GM12891 (cell line): ENCODE measurements around the gene PDYN.

ENCODE experiments used
- DNase-seq: peaks from one replicate; pipeline ENCODE4 v3.0.0; 2011; ENCODE audit warnings: low spot score; ENCODE audit not compliant: insufficient read length
- FAIRE-seq: peaks from 2 replicates; lab custom pipeline; 2011; peaks lifted over from hg19 to GRCh38; lab: Jason Lieb, UNC
- PAX5 ChIP-seq: IDR thresholded peaks from 2 replicates; pipeline ENCODE4 v1.6.1; 2011; ENCODE audit warnings: low read length, moderate library complexity, mild to moderate bottlenecking; ENCODE audit not compliant: insufficient read depth, severe bottlenecking
- POLR2A ChIP-seq: IDR thresholded peaks from 2 replicates; pipeline ENCODE4 v1.6.1; 2011; ENCODE audit warnings: low read depth, low read length, control low read depth
- POLR2AphosphoS5 ChIP-seq: IDR thresholded peaks from 2 replicates; pipeline ENCODE4 v1.6.1; 2011; ENCODE audit warnings: low read depth, low read length, control low read depth
- POU2F2 ChIP-seq: IDR thresholded peaks from 2 replicates; pipeline ENCODE4 v1.6.1; 2011; ENCODE audit warnings: low read depth, mild to moderate bottlenecking, control low read depth, low read length, moderate library complexity
- SPI1 ChIP-seq: IDR thresholded peaks from 2 replicates; pipeline ENCODE4 v1.6.1; 2011; ENCODE audit warnings: low read depth, low read length, control low read depth
- TAF1 ChIP-seq: IDR thresholded peaks from 2 replicates; pipeline ENCODE4 v1.6.1; 2011; ENCODE audit warnings: low read depth, low read length, control low read depth

Gene PDYN

GRCh38 chr20:1955217-1955616, 38.6 kb downstream of the PDYN start:
- DNase-seq (no peak), FAIRE-seq (no peak)
- TF ChIP-seq POLR2AphosphoS5 (no peak), SPI1 (no peak), TAF1 (no peak), POLR2A (no peak), POU2F2 (no peak), PAX5 (no peak)

GRCh38 chr20:1953621-1954020, 40.2 kb downstream of the PDYN start:
- DNase-seq = no peak
- no peak for FAIRE-seq
- TF ChIP-seq TAF1 (no peak), POLR2A (no peak), POU2F2 (no peak), SPI1 (no peak), PAX5 (no peak), POLR2AphosphoS5 (no peak)

DNA sequence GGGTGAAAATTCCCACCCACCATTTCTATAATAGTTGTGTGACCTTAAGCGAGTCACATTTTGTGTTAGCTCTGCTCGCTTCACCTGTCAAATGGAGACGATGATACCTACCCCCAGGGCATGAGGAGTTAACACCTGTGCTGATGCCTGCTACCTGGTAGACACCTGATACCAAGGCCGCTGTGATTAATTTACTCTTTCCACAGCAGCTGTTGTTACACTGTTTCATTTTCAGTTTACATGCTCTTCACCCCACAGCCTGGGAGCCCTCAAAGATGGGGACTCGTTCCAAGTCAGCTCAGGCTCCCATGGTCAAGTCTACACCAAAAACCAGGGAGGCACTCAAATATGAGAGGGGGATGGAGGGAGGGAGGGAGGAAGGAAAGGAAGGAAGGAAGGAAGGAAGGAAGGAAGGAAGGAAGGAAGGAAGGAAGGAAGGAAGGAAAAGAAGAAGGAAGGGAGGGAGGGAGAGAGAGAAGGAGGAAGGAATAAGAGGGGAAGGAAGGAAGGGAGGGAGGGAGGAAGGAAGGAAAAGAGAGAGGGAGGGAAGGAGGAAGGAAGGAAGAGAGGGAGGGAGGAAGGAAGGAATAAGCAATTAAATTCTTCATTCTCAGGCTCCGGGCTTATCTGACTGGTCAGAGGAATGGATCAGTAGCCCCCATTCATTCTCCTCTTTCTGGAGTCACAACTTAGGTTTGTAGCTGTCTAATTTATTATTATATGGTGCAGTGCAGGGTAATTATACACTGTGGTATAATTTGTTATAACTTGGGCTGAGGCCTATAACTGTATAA, 40.9 kb downstream of the PDYN start:
- TF ChIP-seq TAF1 (no peak), POU2F2 (no peak), POLR2A (no peak), POLR2AphosphoS5 (no peak)
- peak; percentile 32 for DNase-seq
- peak; percentile 75 for FAIRE-seq

DNA sequence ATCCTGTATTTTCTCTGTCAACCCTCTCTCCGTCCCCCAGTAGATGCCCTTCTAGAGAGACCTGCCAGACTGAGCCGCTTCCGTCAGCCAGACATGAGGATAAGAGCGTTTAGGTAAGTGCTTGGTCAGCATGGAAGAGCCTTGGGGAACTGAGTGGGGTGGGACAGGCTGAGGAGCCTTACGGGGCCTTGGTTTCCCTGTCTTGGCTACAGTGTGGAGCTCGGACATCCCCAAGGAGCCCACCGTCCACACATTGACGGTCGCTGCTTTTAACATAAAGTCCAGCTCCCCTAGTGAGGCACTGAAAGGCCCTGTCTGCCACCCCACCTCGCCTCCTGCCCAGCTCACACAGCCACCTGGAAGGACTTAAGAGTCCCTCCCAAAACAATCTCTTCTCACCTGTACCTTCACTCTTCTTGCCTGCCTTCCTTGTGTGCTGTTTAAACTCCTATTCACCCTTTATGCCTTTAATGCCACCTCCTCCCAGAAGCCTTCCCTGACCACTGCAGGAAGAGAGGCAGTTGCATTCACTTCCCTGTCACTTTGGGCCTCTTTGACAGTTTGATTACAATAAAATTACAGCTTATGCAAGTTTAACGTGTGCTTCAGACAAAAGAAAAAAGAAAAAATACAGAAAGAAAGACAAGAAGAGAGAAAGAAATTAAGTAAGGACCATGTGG, 42.3 kb downstream of the PDYN start:
- TF ChIP-seq POU2F2 = no peak
- no peak for TF ChIP-seq POLR2AphosphoS5
- no peak for TF ChIP-seq POLR2A
- no peak for TF ChIP-seq PAX5
- no peak for TF ChIP-seq TAF1
- TF ChIP-seq SPI1 = no peak
- FAIRE-seq (no peak), DNase-seq (no peak)

GRCh38 chr20:1950836-1951235, 43.0 kb downstream of the PDYN start:
- TF ChIP-seq POU2F2 = no peak
- TF ChIP-seq SPI1 = no peak
- TF ChIP-seq TAF1 = no peak
- no peak for TF ChIP-seq POLR2AphosphoS5
- no peak for TF ChIP-seq POLR2A
- TF ChIP-seq PAX5 = no peak
- FAIRE-seq = no peak
- no peak for DNase-seq

GRCh38 chr20:1949347-1950100, 44.3 kb downstream of the PDYN start:
- DNase-seq = no peak
- no peak for TF ChIP-seq POLR2A
- no peak for TF ChIP-seq POU2F2
- no peak for TF ChIP-seq PAX5
- no peak for TF ChIP-seq POLR2AphosphoS5
- no peak for TF ChIP-seq TAF1
- no peak for TF ChIP-seq SPI1
- FAIRE-seq = no peak

DNA sequence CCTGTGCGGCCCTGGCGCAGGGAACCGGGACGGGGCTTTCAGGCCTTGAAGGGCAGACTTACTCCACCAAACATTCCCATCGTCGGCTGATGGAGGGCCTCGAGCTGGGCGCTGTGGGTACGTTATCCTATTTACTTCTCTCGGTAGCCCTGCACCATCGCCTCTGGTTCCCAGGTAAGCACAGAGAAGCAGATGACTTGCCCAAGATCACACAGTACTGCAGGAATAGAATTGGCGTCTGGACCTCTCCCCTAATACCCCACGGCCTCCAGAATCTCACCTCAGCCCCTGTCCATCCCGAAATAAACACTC, 46.4 kb downstream of the PDYN start:
- FAIRE-seq (no peak), DNase-seq (no peak)
- TF ChIP-seq TAF1 (no peak), POLR2AphosphoS5 (no peak), SPI1 (no peak), POU2F2 (no peak), PAX5 (no peak), POLR2A (no peak)

GRCh38 chr20:1946762-1947534, 46.9 kb downstream of the PDYN start:
- no peak for DNase-seq
- FAIRE-seq = no peak
- no peak for TF ChIP-seq TAF1
- no peak for TF ChIP-seq SPI1
- no peak for TF ChIP-seq POLR2A
- TF ChIP-seq POU2F2 = no peak

DNA sequence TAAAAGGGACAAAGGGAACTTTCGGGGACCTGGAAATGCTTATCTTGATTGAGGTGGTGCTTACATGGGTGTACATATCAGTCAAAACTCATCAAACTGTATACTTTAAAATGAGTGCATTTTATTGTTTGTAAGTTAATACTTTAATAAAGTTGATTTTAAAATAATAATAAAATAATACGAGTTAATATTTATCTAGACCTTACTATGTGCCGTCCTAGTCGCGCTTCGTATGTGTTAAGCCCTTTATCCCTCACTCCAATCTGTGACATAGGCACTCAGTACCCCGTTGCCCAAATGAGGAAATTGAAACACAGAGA, 47.5 kb downstream of the PDYN start:
- DNase-seq (no peak), FAIRE-seq (no peak)
- TF ChIP-seq TAF1 (no peak), POLR2AphosphoS5 (no peak), SPI1 (no peak), POU2F2 (no peak), PAX5 (no peak), POLR2A (no peak)
